ENCODE data around the gene SLC6A11. TPM values are rescaled to one million over a fixed set of nuclear protein-coding genes. Genes with fewer than 3 reads are reported as not detected.

Gene SLC6A11
- total RNA-seq, 1 experiment from 2014 or later = 0.85 TPM

GRCh38 chr3:10936686-10937085 lies 120.7 kb downstream of the SLC6A11 start (continued):
- no peak for TF ChIP-seq CREM (CRISPR knock-in tag; IDR thresholded peaks at IDR 0.05)
- no peak for TF ChIP-seq ZNF423 (CRISPR knock-in tag; IDR thresholded peaks at IDR 0.05)
- no peak for TF ChIP-seq ATF1 (CRISPR knock-in tag; IDR thresholded peaks at IDR 0.05)

GRCh38 chr3:10937141-10937825 lies 121.3 kb downstream of the SLC6A11 start:
- H3K27ac Mint-ChIP-seq = no peak overlapping the region
- TF ChIP-seq PRDM15 (CRISPR knock-in tag; IDR thresholded peaks at IDR 0.05) = no peak
- TF ChIP-seq ETV6 (CRISPR knock-in tag; IDR thresholded peaks at IDR 0.05) = no peak
- TF ChIP-seq ATF1 (CRISPR knock-in tag; IDR thresholded peaks at IDR 0.05) = no peak
- no peak for ATAC-seq
- peaks cover 6% of the 10 kb centered on the region for H3K9me3 Mint-ChIP-seq
- no peaks in the 10 kb centered on the region for H3K36me3 Mint-ChIP-seq
- DNase-seq (ENCODE audit: low spot score) = no peak
- peaks cover 7% of the 10 kb centered on the region for H3K4me1 Mint-ChIP-seq
- ChIA-PET POLR2A (no interaction called here), CTCF (interaction anchor here (1.0 to 1.7 kb wide), 2 partner anchors 9 to 123 kb away, joined by 3 to 5 read pairs; no protein-coding TSS in a partner anchor)
- H3K4me3 Mint-ChIP-seq = no peak overlapping the region
- H3K27me3 Mint-ChIP-seq (ENCODE audit: low read depth) = no peaks in the 10 kb centered on the region; the same call in 1 of the 2 replicates

GRCh38 chr3:10939556-10939955 lies 123.5 kb downstream of the SLC6A11 start:
- ATAC-seq (no peak), DNase-seq (ENCODE audit: low spot score) (no peak)
- Mint-ChIP-seq H3K27ac (no peak overlapping the region), H3K36me3 (no peaks in the 10 kb centered on the region), H3K4me3 (no peak overlapping the region), H3K27me3 (ENCODE audit: low read depth) (no peaks in the 10 kb centered on the region; the same call in 1 of the 2 replicates), H3K4me1 (peaks cover 7% of the 10 kb centered on the region), H3K9me3 (peaks cover 18% of the 10 kb centered on the region)
- ChIA-PET POLR2A (no interaction called here), CTCF (interaction anchor here (0.8 to 1.0 kb wide), 2 partner anchors 120 to 121 kb away, joined by 3 to 4 read pairs; no protein-coding TSS in a partner anchor)
- no peak for TF ChIP-seq RELA (CRISPR knock-in tag; IDR thresholded peaks at IDR 0.05; ENCODE audit: borderline replicate concordance)

GRCh38 chr3:10940106-10940505 lies 124.1 kb downstream of the SLC6A11 start:
- ATAC-seq = no peak
- Mint-ChIP-seq H3K9me3 (peaks cover 18% of the 10 kb centered on the region), H3K4me3 (no peak overlapping the region), H3K4me1 (peaks cover 7% of the 10 kb centered on the region), H3K27me3 (ENCODE audit: low read depth) (no peaks in the 10 kb centered on the region; the same call in 1 of the 2 replicates), H3K27ac (no peak overlapping the region), H3K36me3 (no peaks in the 10 kb centered on the region)
- no peak for DNase-seq (ENCODE audit: low spot score)
- TF ChIP-seq ZNF317 (CRISPR knock-in tag; IDR thresholded peaks at IDR 0.05; ENCODE audit: borderline replicate concordance, low read depth) = no peak
- no peak for TF ChIP-seq CREB1 (CRISPR knock-in tag; IDR thresholded peaks at IDR 0.05)
- no peak for TF ChIP-seq E2F5 (CRISPR knock-in tag; IDR thresholded peaks at IDR 0.05)
- TF ChIP-seq E2F4 (CRISPR knock-in tag; IDR thresholded peaks at IDR 0.05; ENCODE audit: borderline replicate concordance, low read depth) = no peak
- POLR2A ChIA-PET = no interaction called here
- CTCF ChIA-PET = interaction anchor here (1.0 kb wide), 1 partner anchor 121 kb away, joined by 4 read pairs; no protein-coding TSS in a partner anchor

- POLR2A ChIA-PET = no interaction called here
- CTCF ChIA-PET = interaction anchor here (0.5 to 5.7 kb wide), 49 partner anchors 9 to 356 kb away, joined by 3 to 111 read pairs (median 4); partner anchors contain the start of gene SLC6A1
- no peak overlapping the region for H3K27ac Mint-ChIP-seq
- H3K9me3 Mint-ChIP-seq = peaks cover 18% of the 10 kb centered on the region
- H3K4me3 Mint-ChIP-seq = no peak overlapping the region
- no peaks in the 10 kb centered on the region; the same call in 1 of the 2 replicates for H3K27me3 Mint-ChIP-seq (ENCODE audit: low read depth)
- peak; percentile 91 for TF ChIP-seq CTCF (IDR thresholded peaks at IDR 0.05)
- no peak for TF ChIP-seq NFYB (CRISPR knock-in tag; conservative IDR thresholded peaks at IDR 0.05; ENCODE audit: low read depth)
- H3K36me3 Mint-ChIP-seq = no peaks in the 10 kb centered on the region
- peaks cover 2% of the 10 kb centered on the region; the same call in 1 of the 2 replicates for H3K4me1 Mint-ChIP-seq
- DNase-seq (ENCODE audit: low spot score) = peak; percentile 69
- peak; percentile 52 for ATAC-seq
Measured at GRCh38 chr3:10941972-10942371, 125.9 kb downstream of the SLC6A11 start.

Measured in WTC11 (cell line).